Measurements from ENCODE around the gene RMND5A.

Gene RMND5A

DNA sequence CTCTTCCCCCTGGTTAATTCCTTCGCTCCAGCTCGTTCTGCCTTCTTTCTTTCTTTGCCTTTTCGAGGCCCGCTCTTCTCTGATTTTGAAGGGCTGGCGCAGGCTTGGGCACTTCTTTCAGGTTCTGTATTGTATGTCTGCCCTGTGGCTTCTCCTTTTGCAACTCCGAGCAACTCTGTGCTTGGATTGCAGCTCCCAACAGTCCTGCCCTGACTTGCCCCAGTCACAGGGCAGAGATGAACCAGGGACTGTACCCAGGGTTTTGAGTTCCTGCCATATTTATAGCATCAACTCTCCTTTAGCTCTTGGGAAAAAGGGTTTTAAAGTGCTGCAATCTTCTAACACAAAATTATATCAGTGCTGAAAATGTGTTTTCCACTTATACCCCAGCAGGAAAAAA is 101.8 kb downstream of the RMND5A start:
- DNase-seq (ENCODE audit: extremely low spot score), result no peak
- ChIA-PET CTCF (no interaction called here), POLR2A (no interaction called here)
- no peak for TF ChIP-seq ELF4 (IDR thresholded peaks at IDR 0.05)
- no peak for TF ChIP-seq ZNF384 (IDR thresholded peaks at IDR 0.05)
- no peak for TF ChIP-seq FOXK2 (IDR thresholded peaks at IDR 0.05)
- no peak for TF ChIP-seq L3MBTL2 (conservative IDR thresholded peaks at IDR 0.05)
- TF ChIP-seq, protein P1, sequence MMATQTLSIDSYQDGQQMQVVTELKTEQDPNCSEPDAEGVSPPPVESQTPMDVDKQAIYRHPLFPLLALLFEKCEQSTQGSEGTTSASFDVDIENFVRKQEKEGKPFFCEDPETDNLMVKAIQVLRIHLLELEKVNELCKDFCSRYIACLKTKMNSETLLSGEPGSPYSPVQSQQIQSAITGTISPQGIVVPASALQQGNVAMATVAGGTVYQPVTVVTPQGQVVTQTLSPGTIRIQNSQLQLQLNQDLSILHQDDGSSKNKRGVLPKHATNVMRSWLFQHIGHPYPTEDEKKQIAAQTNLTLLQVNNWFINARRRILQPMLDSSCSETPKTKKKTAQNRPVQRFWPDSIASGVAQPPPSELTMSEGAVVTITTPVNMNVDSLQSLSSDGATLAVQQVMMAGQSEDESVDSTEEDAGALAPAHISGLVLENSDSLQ (IDR thresholded peaks at IDR 0.05), result no peak
- no peak for TF ChIP-seq HDGF (IDR thresholded peaks at IDR 0.05; ENCODE audit: borderline replicate concordance)
- no peak for TF ChIP-seq TARDBP (IDR thresholded peaks at IDR 0.05)
- no peak for TF ChIP-seq FOXA1 (IDR thresholded peaks at IDR 0.05)
- TF ChIP-seq SP1 (IDR thresholded peaks at IDR 0.05), result no peak
- TF ChIP-seq CTBP1 (IDR thresholded peaks at IDR 0.05; ENCODE audit: borderline replicate concordance), result no peak
- TF ChIP-seq LEF1 (IDR thresholded peaks at IDR 0.05; ENCODE audit: borderline replicate concordance), result no peak
- no peak for TF ChIP-seq BHLHE40 (IDR thresholded peaks at IDR 0.05; ENCODE audit: borderline replicate concordance)

DNA sequence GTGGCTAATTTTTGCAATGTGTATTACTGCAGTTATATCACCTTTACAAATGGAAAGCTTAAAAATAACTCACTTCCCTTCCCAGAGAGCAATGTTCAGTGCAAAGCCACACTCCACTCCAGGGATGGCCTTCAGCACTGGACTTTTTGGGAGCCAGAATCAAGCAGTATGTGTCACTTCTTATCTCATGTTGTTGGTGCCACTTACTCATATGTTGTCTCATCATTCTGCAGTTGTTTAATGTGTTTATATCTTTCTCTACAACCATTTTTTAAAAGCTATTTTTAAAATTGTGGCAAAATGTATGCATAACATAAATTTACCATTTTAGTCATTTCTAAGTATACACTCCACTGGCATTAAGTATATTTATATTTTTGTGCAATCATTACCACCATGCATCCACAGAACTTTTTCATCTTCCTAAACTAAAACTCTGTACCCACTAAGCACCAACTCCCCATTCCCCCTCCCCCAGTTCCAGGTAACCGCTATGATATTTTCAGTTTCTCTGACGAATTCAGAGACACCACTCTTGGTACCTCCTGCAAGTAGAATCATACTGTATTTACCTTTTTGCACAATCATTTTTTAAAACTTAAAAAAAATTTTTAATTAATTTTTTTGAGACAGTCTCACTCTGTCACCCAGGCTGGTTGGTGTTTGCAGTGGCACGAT is 102.7 kb downstream of the RMND5A start:
- POLR2A ChIA-PET, result no interaction called here
- TF ChIP-seq SP1 (IDR thresholded peaks at IDR 0.05) (no peak), SUZ12 (IDR thresholded peaks at IDR 0.05) (no peak), HDGF (IDR thresholded peaks at IDR 0.05; ENCODE audit: borderline replicate concordance) (no peak), L3MBTL2 (conservative IDR thresholded peaks at IDR 0.05) (no peak), BHLHE40 (IDR thresholded peaks at IDR 0.05; ENCODE audit: borderline replicate concordance) (no peak), LEF1 (IDR thresholded peaks at IDR 0.05; ENCODE audit: borderline replicate concordance) (no peak), CTBP1 (IDR thresholded peaks at IDR 0.05; ENCODE audit: borderline replicate concordance) (no peak), ZNF384 (IDR thresholded peaks at IDR 0.05) (no peak), FOXM1 (IDR thresholded peaks at IDR 0.05; ENCODE audit: borderline replicate concordance) (no peak), ARNT (IDR thresholded peaks at IDR 0.05) (no peak), FOXK2 (IDR thresholded peaks at IDR 0.05) (no peak), NFRKB (IDR thresholded peaks at IDR 0.05) (no peak)
- TF ChIP-seq, protein P1 (IDR thresholded peaks at IDR 0.05), result no peak
- no peak for DNase-seq (ENCODE audit: extremely low spot score)
- CTCF ChIA-PET, result no interaction called here

DNA sequence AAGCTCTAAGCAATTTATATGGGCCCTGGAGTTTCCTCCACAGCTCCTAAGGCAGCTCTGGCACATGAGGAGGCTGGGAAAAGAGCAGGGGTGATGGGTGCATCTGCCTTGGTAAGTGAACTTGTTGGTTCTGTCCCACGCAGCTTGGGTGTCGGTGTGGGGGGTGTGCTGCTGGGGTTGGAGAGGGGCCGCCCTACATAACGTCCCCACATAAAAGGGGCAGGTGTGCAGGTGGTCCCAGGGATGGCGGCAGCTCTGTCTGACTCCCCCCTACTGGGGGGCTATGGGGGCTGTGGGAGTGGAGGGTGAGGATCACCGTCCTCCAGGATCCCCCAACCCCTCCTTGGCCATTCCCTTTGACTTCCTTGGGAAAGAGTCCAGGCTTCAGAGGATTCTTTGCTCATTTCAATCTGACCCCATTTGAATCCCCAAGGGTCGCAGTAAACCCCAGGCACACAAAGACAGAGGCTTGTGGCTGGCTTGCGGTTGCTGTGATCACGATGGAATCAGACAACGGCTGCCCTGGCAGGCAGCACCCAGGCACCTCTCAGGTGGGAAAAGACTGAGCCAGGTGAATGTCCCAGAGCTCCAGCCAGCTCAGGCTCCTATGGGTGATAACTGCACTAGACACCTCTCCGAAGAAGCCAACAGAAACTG is 105.1 kb downstream of the RMND5A start:
- CTCF ChIA-PET, result no interaction called here

DNA sequence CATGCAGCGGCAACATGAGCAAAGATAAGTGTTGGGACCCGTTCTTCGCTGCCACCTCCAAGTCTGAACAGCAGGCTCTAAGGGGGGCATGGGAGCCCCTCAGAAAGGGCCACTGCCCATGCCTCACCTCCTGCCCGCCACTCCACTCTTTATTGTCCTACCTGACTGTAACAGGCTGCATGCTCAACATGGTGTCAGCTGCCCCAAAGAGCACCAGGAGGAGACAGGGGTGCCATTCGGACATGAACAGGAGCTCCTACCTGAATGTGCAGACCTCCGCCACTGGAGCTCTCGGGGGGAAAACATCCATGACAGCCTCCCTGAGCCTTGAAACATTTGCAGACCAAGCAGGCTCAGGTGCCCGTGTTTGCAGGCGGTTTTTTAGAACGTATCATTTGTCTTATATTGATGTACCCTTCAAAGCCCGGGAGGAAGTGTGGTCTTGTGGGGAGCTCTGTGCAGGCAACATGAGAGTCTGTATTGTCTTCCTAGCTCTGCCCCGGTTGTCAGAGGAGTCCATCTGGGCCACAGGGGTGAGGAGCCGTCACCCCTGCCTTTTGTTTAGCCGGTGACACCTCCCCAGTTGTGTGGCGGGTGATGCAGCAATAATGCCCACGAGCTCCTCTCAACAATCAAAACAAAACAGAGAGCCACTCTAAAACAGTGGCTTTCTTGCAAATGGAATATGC is 105.7 kb downstream of the RMND5A start:
- CTCF ChIA-PET, result no interaction called here
- POLR2A ChIA-PET, result no interaction called here

More for the DNA sequence above, 105.1 kb downstream of the RMND5A start:
- POLR2A ChIA-PET, result no interaction called here
- TF ChIP-seq ARNT (IDR thresholded peaks at IDR 0.05) (no peak), TARDBP (IDR thresholded peaks at IDR 0.05) (no peak)
- TF ChIP-seq, protein P1 (IDR thresholded peaks at IDR 0.05), result no peak
- no peak for DNase-seq (ENCODE audit: extremely low spot score)

DNA sequence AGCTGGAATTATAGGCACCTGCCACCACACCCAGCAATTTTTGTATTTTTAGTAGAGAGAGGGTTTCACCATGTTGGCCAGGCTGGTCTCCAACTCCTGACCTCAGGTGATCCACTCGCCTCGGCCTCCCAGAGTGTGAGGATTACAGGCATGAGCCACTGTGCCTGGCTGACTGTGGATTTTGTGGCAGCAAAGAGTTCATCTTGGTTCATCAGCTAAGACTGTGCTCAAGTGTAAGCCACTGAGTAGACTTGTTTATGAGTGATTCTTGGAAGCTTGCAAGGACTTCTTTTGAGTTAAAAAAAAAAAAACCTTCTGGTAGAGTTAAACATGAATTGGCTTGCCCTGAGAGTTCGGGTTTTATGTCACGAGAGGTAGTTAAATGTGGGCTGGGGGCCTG is 106.9 kb downstream of the RMND5A start:
- TF ChIP-seq ARNT (IDR thresholded peaks at IDR 0.05), result no peak
- TF ChIP-seq FOXM1 (IDR thresholded peaks at IDR 0.05; ENCODE audit: borderline replicate concordance), result no peak
- TF ChIP-seq SP1 (IDR thresholded peaks at IDR 0.05), result no peak
- no peak for TF ChIP-seq ZNF384 (IDR thresholded peaks at IDR 0.05)
- TF ChIP-seq, protein P1 (IDR thresholded peaks at IDR 0.05), result no peak
- TF ChIP-seq CTBP1 (IDR thresholded peaks at IDR 0.05; ENCODE audit: borderline replicate concordance), result no peak
- TF ChIP-seq ELF4 (IDR thresholded peaks at IDR 0.05), result no peak
- ChIA-PET CTCF (no interaction called here), POLR2A (no interaction called here)
- no peak for DNase-seq (ENCODE audit: extremely low spot score)

More for the DNA sequence above, 105.7 kb downstream of the RMND5A start:
- TF ChIP-seq CTBP1 (IDR thresholded peaks at IDR 0.05; ENCODE audit: borderline replicate concordance) (no peak), LEF1 (IDR thresholded peaks at IDR 0.05; ENCODE audit: borderline replicate concordance) (no peak), FOXA1 (IDR thresholded peaks at IDR 0.05) (no peak), L3MBTL2 (conservative IDR thresholded peaks at IDR 0.05) (no peak), SP1 (IDR thresholded peaks at IDR 0.05) (no peak), TARDBP (IDR thresholded peaks at IDR 0.05) (no peak), NFRKB (IDR thresholded peaks at IDR 0.05) (no peak), HDGF (IDR thresholded peaks at IDR 0.05; ENCODE audit: borderline replicate concordance) (no peak), FOXK2 (IDR thresholded peaks at IDR 0.05) (no peak)
- DNase-seq (ENCODE audit: extremely low spot score), result no peak

Data from HEK293T (cell line).